CD4-positive, alpha-beta T cell treated with Interleukin-10 for 1 hour (primary cell): Measurements from ENCODE around the gene PIP4K2A.
"Not testable (repeated sequence)": the region's sequence is repeated elsewhere in the genome, so short reads cannot be mapped to it uniquely, and the experiment has no call there.

Source experiments
- DNase-seq: peaks from one replicate; pipeline ENCODE4 v3.0.0-alpha.2; 2020

The PIP4K2A gene

DNA sequence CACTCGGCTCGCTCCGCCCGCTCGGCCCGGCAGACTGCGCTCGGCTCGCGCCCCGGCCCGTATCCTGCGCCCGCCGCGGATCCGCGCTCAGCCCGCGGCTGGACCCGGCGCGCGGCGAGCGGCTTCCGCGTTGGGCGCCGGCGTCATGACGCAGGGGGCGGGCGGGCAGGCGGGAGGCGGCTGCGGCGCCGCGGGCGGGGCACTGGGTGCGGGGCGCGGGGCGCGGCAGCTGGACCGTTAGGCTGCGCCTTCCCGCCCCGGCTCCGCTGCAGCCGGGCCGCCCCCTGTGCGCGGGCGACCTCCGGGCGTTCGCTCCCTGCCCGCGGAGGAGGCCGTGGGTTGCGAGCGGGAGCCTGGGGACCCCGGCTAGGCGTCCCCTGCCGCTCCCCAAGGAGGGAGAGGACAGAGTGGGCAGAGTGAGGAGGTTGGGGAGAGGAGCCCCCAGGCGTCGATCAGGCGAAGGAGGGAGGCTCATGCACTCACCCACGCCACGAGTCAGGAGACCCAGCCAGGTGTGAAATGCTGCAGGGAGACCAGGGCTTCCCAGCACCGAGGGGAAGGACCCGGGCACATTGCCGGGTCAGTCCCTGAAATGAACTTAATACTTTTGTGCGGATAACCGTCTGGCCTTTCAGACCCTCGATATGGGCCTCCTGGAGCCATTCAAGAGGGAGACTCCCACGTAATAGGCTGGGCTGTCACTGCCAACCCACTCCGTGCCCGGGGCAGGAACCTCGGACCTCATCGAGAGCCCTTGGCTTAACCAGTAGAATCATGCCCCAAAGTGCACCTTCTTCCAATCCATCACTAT is at the start of gene PIP4K2A:
PIP4K2A (minus strand) TSS at position 100 of the 811 bp plus-strand sequence. CDS start 252 bp downstream, outside the sequence.
- peak; percentile 80 for DNase-seq

DNA sequence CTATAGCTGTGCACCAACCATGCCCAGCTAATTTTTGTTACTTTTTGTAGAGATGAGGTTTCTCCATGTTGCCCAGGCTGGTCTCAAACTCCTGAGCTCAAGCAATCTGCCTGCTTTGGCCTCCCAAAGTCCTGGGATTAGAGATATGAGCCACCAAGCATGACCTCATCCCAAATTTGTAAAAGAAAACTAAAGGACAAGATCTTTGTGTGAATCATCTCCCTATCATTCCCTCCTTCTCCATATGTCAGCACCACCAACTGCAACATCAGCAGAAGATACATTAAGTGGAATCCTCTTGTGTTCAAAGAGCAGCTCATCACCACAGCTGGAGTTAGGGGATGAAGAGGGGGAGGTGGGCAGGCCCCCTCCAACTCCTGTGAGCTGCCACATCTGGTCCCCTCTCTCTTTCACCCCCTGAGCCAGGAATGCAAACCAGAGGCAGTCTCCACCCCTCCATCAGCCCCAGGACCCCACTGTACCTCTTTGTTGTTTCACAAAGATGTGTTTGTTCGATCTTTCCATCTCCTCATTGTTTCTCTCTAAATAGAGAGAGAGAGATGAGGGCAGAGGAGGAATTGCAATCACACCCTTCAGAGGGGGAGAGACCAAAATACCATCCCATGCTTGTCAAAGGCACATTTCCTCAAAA is 47.3 kb upstream of the PIP4K2A start:
- DNase-seq: no peak

GRCh38 chr10:22760025-22760424 is 45.6 kb upstream of the PIP4K2A start:
- DNase-seq: no peak

- DNase-seq: no peak
These were observed 44.5 kb upstream of the PIP4K2A start for GRCh38 chr10:22758867-22759266.

GRCh38 chr10:22754296-22754695 is 39.9 kb upstream of the PIP4K2A start:
- DNase-seq: no peak

- DNase-seq: no peak
These were observed 39.4 kb upstream of the PIP4K2A start for GRCh38 chr10:22753786-22754185.

GRCh38 chr10:22752272-22752889 is 38.0 kb upstream of the PIP4K2A start:
- DNase-seq: no peak

GRCh38 chr10:22750131-22750530 is 35.8 kb upstream of the PIP4K2A start:
- DNase-seq: no peak

DNA sequence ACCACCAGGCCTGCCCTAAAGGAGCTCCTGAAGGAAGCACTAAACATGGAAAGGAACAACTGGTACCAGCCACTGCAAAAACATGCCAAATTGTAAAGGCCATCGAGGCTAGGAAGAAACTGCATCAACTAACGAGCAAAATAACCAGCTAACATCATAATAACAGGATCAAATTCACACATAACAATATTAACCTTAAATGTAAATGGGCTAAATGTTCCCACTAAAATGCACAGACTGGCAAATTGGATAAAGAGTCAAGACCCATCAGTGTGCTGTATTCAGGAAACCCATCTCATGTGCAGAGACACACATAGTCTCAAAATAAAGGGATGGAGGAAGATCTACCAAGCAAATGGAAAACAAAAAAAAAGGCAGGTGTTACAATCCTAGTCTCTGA is 30.5 kb upstream of the PIP4K2A start:
- DNase-seq: not testable (repeated sequence)

GRCh38 chr10:22742678-22743077 is 28.3 kb upstream of the PIP4K2A start:
- DNase-seq: no peak

GRCh38 chr10:22741631-22742030 is 27.3 kb upstream of the PIP4K2A start:
- not testable (repeated sequence) for DNase-seq

- DNase-seq: no peak
These were observed 25.8 kb upstream of the PIP4K2A start for GRCh38 chr10:22740180-22740579.

DNA sequence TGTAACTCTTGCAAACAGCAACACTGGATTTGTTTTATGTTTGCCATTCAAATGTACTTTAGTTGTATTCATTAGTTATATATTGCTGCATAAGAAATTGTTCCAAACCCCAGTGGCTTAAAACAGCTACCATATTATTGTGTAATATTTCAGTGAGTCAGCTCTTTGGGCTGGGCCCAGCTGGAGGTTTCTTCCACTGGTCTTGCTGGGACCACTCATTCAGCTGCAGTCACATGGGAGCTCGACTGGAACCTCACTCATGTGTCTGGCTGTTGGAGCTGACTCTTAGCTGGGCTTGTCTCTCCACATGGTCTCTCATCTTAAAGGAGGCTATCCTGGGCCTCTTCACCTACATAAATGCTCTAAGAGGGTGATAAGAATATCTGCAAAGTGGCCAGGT is 23.2 kb upstream of the PIP4K2A start:
- DNase-seq: no peak

GRCh38 chr10:22736134-22736533 is 21.8 kb upstream of the PIP4K2A start:
- DNase-seq: no peak

DNA sequence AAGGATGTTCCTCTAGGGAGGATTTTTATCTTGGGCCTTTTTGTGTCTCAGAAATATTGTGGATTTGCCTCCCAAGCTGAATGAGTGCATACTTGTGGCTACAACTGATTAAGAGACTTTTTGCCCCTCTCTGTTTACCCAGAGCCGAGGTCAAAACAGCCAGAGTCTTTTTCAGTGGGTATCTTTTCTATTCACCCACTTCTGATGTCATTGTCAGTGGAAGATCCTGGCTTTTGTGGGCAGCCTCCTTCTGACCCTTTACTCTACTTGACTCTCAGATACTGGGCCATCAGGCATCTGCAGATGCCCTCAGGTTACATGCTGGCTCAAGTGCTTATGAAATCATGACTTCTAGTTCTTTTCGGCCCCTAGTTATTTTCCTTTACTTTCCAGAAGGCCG is 19.6 kb upstream of the PIP4K2A start:
- no peak for DNase-seq

DNA sequence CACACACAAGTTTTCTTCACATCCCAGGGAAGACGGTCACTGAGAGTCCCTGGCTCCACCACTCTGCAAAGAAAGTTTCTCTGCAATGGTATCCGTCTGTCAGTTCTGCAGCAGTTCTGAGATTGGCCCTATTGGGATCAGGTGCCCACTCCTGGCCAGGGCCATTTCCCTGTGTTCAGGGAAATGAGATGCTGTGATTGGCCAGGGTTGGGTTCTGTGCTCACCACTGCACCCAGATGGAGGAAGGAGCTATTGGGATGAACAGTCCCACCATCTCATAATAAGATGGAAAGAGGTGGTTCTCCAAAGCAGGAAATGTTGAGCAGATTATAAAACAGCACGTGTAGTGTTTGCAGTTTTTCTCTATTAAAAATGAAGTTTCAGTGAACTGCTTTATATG is 13.3 kb upstream of the PIP4K2A start:
- DNase-seq: no peak

DNA sequence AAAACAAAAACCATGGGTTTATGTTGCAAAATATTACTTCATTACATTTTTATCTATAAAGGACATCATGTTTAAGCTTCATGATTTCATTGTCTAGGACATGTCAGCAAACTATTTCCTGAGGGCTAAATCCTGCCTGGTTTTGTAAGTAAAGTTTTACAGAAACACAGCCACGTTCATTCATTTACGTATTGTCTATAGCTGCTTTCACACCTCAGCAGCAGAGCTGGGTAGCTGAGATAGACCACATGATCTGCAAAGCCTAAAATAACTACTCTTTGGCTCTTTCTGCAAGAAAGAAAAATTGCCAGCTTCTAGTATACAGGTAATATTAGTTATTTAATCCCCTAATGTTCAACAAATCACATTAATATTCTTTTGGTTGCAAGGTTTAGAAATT is 12.7 kb upstream of the PIP4K2A start:
- DNase-seq: no peak

- no peak for DNase-seq
These were observed 10.4 kb upstream of the PIP4K2A start for GRCh38 chr10:22724773-22725172.

- no peak for DNase-seq
These were observed 9.4 kb upstream of the PIP4K2A start for GRCh38 chr10:22723783-22724182.

DNA sequence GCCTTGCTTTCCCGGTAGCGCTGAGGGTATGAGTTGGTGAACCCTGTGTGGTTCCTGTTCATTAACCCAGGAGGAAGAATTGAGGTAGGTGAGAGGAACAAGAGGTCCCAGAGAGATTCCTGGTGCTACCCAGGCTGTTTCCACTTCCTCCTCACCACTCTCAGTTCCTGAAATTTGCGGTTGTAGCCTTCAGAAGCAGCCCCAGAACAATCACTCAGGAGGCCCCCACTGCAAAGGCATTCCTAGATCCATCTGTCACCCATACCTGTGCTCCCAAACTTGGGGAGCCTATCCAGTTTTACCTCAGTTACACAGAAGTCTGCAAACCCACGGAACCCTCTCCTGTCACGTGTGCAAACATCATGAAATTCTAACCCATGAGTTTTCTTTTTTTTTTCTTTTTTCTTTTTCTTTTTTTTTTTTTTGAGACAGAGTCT is 9.0 kb upstream of the PIP4K2A start:
- DNase-seq: no peak

DNA sequence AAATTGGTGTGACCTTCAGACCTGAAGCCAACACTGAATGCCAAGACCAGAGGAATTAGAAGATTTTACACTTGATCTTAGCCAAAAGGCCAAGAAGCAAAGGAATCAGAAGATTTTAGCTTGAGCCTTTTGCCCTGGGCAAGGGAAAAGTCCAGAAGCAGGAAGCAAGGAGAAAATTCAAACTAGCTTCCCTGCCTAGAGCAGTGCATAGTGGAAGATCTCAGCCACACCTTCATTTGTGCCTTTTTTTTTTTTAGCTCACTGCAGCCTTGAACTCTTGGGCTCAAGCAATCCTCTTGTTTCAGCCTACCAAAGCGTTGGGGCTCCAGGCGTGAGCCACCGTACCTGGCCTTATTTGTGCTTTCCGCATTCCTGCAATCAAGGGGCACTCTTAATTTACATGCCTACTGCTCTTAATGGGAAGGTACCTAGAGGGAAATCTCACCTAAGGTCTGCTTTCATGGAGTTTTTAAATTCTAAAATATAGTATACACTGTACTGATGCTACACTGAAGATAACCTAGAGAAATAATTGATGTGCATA is 8.3 kb upstream of the PIP4K2A start:
- no peak for DNase-seq

DNA sequence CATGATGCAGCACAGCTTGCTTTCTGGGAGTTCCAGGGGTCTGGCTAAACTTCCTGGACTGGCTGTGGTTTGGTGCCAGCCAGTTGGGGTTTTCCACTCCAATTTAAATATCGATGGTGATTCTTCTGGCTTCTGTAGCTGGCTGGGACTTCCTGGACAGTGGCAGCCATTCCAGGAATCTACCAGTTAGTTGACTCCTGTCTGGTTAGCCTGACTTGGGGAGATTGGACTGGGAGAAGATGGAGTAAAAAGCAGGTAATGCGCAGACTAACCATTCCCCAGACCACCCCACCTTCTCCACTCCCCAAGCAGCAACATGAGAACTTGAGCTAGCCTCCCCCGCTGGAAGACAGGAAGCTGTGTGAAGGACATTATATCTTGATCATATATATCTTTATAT is 6.3 kb upstream of the PIP4K2A start:
- no peak for DNase-seq

DNA sequence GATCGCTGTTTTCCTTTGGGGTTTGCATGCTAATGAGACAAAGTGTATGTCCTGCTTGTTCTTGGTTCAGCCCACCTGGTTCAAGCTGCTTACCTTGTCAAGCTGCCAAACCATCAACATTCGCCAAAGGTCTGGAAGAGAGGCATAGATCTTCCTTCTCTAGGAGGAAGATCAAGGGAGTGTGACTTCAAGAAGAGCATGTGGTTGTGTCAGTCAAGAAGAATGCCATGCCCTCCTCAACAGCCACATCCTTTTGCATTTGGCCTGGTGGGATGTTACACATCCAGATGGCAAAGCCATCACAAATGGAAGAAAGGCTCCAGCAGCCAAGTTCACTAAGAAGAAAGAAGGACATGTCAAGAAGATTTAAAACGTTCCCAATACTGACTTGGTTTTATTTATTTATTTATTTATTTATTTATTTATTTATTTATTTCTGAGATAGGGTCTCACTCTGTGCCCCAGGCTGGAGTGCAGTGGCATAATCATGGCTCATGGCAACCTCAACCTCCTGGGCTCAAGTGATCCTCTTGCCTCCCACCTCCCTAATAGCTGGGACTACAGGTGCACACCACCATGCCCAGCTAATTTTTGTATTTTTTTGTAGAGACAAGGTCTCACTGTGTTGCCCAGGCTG is 5.1 kb upstream of the PIP4K2A start:
- no peak for DNase-seq
